HL-60 (cell line): ENCODE results near the gene ATG2B.

Source experiments
- GABPA ChIP-seq: IDR thresholded peaks from 2 replicates; pipeline ENCODE4 v1.6.1; 2012; ENCODE audit warnings: low read depth
- POLR2AphosphoS5 ChIP-seq: IDR thresholded peaks from 2 replicates; pipeline ENCODE4 v1.6.1; 2012; ENCODE audit warnings: low read depth
- SPI1 ChIP-seq: IDR thresholded peaks from 2 replicates; pipeline ENCODE4 v1.6.1; 2012; ENCODE audit warnings: low read depth, mild to moderate bottlenecking, borderline replicate concordance
- TF ChIP-seq, protein P1 (sequence below): IDR thresholded peaks from one replicate; pipeline ENCODE4 v1.5.1; 2011; ENCODE audit warnings: low read length, control low read depth, inconsistent platforms; ENCODE audit not compliant: insufficient read depth

DNA sequence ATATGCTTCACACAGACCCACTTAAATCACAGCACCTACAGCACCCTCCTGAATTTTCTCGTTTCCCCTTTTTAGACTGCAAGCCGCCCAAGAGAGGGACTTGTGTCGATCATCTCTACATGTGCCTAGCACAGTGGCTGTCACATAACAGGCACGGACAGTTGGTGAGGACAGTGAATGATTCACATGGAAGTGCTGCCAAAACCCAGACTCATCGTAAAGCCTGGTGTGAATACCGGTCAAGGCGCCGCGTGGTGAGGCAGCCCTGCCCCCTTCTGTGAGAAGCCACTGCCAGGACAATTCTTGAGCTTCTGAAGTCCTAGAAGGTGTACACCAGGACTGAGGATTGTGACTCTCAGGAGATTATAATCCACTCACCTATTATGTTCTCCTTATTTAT is 44.3 kb downstream of the ATG2B start:
- TF ChIP-seq, protein P1, sequence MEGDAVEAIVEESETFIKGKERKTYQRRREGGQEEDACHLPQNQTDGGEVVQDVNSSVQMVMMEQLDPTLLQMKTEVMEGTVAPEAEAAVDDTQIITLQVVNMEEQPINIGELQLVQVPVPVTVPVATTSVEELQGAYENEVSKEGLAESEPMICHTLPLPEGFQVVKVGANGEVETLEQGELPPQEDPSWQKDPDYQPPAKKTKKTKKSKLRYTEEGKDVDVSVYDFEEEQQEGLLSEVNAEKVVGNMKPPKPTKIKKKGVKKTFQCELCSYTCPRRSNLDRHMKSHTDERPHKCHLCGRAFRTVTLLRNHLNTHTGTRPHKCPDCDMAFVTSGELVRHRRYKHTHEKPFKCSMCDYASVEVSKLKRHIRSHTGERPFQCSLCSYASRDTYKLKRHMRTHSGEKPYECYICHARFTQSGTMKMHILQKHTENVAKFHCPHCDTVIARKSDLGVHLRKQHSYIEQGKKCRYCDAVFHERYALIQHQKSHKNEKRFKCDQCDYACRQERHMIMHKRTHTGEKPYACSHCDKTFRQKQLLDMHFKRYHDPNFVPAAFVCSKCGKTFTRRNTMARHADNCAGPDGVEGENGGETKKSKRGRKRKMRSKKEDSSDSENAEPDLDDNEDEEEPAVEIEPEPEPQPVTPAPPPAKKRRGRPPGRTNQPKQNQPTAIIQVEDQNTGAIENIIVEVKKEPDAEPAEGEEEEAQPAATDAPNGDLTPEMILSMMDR = no peak
- TF ChIP-seq POLR2AphosphoS5 = no peak
- no peak for TF ChIP-seq SPI1
- no peak for TF ChIP-seq GABPA
